ENCODE measurements around the gene RBM26.

The RBM26 gene

GRCh38 chr13:79405831-79406596, at the start of gene RBM26:
RBM26 (minus strand) TSS chr13:79406255; CDS start chr13:79405774, 481 bp downstream.
- no peak for DNase-seq

- DNase-seq = no peak
Measured at GRCh38 chr13:79455331-79455730, 49.3 kb upstream of the RBM26 start.

- DNase-seq = no peak
Measured at GRCh38 chr13:79452239-79452913, 46.3 kb upstream of the RBM26 start.

GRCh38 chr13:79451500-79451962, 45.5 kb upstream of the RBM26 start:
- no peak for DNase-seq

- no peak for DNase-seq
Measured at GRCh38 chr13:79450110-79450509, 44.1 kb upstream of the RBM26 start.

GRCh38 chr13:79448413-79448812, 42.4 kb upstream of the RBM26 start:
- no peak for DNase-seq

GRCh38 chr13:79447741-79448140, 41.7 kb upstream of the RBM26 start:
- no peak for DNase-seq

- no peak for DNase-seq
Measured at GRCh38 chr13:79447141-79447540, 41.1 kb upstream of the RBM26 start.

- no peak for DNase-seq
Measured at GRCh38 chr13:79445968-79446645, 40.1 kb upstream of the RBM26 start.

GRCh38 chr13:79442706-79443105, 36.7 kb upstream of the RBM26 start:
- DNase-seq = no peak

- DNase-seq = no peak
Measured at GRCh38 chr13:79442221-79442620, 36.2 kb upstream of the RBM26 start.

GRCh38 chr13:79440958-79441528, 35.0 kb upstream of the RBM26 start:
- no peak for DNase-seq

GRCh38 chr13:79439275-79439674, 33.2 kb upstream of the RBM26 start:
- no peak for DNase-seq

GRCh38 chr13:79435561-79435990, 29.5 kb upstream of the RBM26 start:
- DNase-seq = no peak

GRCh38 chr13:79434556-79434955, 28.5 kb upstream of the RBM26 start:
- no peak for DNase-seq

GRCh38 chr13:79432992-79433391, 26.9 kb upstream of the RBM26 start:
- no peak for DNase-seq

- DNase-seq = no peak
Measured at GRCh38 chr13:79432086-79432485, 26.0 kb upstream of the RBM26 start.

GRCh38 chr13:79429309-79429708, 23.3 kb upstream of the RBM26 start:
- no peak for DNase-seq

GRCh38 chr13:79427883-79428282, 21.8 kb upstream of the RBM26 start:
- DNase-seq = no peak

- no peak for DNase-seq
Measured at GRCh38 chr13:79427265-79427664, 21.2 kb upstream of the RBM26 start.

GRCh38 chr13:79423801-79424642, 18.0 kb upstream of the RBM26 start:
- DNase-seq = no peak

- DNase-seq = no peak
Measured at GRCh38 chr13:79423340-79423739, 17.3 kb upstream of the RBM26 start.
